Right kidney (tissue), 1 donor: Measurements from ENCODE around the gene NFKBIB.
"Not testable (repeated sequence)": the region's sequence is repeated elsewhere in the genome, so short reads cannot be mapped to it uniquely, and the experiment has no call there.

Source experiments
- DNase-seq: peaks from one replicate; pipeline ENCODE4 v3.0.0-alpha.2; 2016

NFKBIB gene

DNA sequence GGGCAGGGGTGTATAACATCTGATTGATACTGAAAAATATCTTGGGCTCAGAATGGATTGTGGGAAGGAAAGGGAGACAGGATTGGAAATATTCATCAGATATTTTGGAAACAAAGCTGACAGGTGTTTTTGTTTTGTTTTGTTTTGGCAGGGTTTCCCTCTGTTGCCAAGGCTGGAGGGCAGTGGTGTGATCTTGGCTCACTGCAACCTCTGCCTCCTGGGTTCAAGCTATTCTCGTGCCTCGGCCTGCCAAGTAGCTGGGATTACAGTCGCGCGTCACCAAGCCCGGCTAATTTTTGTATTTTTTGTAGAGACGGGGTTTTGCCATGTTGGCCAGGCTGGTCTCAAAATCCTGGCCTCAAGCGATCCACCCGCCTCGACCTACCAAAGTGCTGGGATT, 26.4 kb upstream of the NFKBIB start:
- not testable (repeated sequence) for DNase-seq

DNA sequence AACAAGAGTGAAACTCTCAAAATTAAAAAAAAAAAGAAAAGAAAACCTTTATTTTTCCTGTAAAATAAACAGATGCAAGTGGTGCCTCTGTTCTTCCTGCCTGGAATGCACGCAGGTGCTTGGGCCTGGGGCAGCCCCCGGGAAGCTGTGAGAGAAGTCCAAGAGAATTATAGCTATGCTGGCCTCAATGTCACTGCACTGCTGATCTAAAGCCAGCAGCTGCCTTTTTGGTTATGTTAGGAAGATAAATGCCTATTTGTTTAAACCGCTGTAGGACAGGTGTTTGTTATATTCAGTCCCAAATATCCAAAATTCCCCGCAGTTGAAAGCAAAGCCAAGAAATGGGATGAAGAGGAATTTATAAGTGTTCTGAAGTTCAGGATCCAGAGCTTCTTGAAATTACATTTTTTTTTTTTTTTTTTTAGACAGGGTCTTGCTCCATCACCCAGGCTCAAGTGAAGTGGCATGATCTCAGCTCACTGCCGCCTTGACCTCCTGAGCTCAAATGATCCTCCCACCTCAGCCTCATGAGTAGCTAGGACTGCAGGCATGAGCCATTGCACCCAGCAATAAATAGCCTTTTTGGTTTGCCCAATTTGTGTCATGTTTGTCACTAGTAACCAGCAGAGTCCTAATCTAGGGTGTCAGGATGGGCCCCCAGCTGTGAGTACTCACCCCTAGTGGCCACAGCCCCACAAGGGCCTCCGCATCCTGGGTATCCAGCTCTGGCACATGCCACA, 23.9 kb upstream of the NFKBIB start:
- DNase-seq = no peak

DNA sequence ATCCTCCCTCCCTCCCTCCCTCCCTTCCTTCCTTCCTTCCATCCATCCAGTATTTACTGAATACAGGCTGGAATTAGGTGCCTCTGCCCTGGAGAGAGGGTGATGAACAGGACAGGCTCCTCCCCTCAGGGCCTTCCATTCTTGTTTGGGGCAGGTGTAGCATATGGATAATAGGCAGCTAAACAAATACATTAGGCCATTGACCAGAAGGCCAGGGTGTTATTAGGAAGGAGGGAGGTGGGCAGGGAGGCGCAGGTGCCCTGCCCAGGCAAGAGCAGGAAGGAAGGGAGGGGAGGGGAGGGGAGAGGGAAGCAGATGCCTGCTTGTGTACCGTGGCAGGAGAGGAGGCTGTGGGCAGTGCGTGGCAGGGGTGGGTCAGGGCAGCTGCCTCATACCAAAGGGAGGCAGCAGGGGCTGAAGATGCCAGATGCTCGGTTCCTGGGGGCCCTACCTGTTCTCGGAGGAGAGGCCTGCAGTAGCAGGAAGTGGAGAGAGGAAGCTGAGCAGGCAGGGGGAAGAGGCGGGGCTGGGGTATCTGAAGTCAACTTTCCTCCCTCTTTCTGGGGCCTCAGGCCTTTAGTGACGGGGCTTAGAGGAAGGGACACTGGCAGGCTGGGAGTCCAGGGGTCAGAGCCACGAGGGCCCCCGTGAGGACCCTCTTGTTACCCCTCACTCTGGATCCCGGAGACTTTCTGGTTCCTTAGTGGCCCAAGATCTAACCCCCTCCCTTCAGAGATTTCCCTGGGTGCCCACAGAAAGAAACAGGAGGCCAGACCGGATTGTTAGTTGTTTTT, 21.8 kb upstream of the NFKBIB start, which contains the start of gene RINL:
Gene RINL (minus strand): TSS at position 495 of the 794 bp plus-strand sequence. CDS start 1,533 bp downstream, outside the sequence.
- DNase-seq = no peak

DNA sequence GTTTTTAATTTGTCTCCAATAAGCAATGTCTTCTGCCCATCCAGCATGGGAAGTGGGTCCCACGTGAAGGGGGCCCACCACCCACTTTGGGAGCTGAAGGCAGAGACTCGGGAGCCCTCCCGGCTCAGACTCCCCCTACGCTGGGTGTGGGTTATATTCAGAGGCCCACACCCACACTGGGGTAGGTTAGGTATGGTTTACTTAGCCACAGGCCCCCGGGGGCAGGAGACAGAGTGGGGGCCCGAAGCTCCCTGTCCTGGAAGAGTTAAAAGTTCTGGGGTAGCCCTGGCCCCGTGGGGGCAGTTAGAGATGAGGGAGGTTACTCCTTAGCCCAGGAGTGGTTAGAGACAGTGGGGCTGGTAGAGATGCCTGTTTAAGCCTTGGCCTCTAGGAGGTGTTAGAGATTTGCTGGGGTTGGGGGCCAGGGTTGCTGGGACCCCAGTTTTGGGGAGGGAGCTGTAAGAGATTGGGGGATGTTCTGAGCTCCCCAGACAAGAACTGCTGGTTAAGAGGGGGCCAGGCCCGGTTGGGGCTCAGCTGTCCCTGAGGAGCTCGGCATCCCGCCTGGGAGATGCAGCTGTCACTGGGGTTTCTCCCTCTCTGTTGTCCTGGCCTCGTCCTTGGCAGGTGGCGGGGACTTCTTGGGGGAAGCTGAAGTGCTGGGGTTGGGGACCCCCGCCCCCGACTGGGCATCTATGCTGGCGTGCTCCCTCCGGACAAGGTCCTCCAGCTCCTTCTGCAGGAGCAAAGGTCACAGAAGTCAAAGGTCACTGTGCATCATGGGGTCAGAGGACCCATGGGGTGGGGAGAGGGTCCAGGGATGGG, 21.0 kb upstream of the NFKBIB start:
- DNase-seq = no peak

DNA sequence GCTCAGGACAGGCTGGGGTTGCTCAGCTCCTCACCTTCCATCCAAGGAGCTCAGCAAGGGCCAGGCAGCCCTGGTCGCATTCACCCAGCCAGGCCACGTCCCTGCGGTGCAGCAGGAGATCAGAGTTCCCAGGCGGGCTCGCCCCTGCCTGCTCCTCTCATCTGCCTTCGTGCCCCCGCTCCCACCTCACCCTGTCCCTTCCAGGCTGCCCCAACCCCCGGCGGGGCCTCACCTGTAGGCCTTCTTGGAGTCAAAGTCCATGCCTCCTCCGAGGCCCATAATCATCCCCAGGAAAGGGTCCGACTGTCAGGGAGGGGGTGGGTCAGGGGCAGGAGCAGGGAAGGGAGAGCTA, 20.4 kb upstream of the NFKBIB start:
- no peak for DNase-seq

DNA sequence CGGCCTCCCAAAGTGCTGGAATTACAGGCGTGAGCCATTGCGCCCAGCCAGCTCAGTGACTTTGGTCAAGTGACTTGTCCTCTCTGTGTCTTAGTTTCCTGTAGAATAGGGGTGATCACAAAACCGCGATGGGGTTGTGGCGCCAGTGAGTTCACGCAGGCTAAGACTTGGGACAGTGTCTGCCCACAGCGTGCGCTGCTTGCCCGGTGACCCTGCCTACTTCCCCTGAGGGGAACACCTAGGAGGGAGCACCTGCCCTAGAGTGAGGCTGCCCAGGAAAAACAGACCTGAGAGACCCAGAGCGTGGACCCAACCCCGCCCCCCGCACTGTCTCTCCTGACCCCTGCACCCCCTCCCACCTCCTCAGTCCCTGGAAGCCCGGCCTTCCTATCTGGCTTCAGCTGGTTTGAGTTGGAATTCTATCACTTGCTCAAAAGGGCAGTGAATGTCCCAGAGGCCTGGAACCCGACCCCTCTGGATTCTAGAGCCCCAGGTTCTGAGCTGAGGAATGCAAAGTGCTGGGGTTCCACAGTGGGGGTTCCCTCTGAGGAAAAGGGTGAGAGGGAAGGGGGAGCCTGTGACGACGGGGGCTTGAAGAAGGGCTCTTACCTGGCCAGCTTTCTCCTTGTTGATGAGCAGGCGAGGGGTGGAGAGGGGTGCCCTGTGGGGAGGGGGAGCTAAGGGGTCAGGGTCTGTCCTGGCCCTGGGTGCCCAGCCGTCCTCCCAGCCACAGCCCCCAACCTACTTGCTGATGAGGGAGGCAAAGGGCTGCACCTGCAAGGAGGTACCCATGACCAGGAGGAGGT, 19.5 kb upstream of the NFKBIB start:
- DNase-seq = no peak

DNA sequence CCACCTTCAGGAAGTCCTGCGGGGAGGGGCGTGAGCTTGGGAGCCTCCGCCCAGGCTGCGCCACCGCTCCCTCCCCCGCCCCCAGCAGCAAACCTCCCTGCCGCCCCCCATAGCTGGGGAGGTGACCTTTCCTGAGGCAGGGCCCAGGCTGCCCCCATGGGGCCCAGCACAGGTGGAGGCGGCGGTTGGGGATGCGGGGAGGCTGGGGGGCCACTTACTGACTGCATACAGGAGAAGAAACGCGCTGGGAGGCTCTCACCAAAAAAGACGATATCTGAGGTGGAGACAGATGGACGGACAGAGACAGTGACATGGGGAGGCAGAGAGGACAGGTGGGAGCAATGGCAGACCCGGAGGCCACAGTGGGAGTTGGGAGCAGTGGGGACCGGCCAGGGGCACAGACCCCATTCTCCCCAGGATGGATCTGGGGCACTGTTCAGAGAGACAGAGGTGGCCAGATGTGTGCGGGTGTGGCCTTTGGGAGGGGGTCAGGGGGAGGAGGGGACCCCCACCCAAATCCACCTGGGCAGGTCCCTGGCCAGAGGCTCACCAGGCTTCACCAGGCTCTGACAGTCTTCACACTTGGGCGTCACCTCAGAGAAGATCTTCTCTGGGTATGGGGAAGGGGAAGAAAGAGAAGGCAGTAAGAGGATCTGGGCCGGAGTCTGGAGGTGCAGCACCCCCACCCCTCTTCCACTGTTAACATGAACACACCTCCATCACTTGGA, 18.7 kb upstream of the NFKBIB start:
- no peak for DNase-seq

DNA sequence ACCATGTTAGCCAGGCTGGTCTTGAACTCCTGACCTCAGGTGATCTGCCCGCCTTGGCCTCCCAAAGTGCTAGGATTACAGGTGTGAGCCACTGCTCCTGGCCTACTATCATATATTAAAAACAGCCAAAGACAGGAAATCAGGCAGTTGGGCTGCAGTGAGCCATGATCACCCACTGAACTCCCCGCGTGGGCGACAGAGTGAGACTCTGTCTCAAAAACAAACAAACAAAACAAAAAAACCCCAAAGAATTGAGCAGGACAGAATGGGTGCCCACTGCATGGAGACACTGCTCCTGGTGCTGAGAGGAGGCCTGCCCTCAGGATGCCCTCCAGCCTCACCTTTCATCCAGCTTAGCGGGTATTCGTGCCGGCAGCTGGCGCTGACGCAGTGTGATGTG, 16.5 kb upstream of the NFKBIB start:
- DNase-seq = no peak

DNA sequence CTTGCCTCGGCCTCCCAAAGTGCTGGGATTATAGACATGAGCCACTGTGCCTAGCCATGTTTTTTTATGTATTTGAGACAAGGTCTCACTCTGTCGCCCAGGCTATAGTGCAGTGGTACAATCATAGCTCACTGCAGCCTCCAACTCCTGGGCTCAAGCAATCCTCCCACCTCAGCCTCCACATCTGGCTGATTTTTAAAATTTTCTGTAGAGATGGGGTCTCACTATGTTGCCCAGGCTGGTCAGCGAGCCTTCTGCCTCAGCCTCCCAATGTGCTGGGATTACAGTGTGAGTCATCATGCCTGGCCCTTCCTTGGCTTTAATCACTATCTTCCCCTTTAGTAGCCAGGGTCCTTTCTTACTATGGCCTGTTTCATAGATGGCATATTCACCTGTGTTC, 15.1 kb upstream of the NFKBIB start:
- DNase-seq = not testable (repeated sequence)

DNA sequence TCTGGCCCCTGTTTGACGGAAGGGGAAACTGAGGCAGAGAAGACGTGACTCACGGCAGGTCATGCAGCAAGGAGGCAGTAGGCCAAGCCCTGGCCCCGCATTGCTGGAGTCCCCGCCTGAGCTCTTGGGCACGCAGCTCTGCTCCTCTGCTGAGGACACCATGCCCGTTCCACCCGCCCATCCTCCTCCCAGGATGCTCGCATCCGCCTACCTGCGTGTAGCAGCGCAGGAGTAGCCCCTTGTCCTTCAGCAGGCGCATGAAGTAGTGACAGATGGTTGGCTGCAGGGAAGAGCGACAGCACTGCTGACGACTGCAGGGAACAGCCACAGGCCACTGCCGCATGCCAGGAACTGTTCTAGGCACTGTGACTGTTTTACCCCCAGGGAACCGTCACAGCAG, 10.9 kb upstream of the NFKBIB start:
- DNase-seq = no peak

DNA sequence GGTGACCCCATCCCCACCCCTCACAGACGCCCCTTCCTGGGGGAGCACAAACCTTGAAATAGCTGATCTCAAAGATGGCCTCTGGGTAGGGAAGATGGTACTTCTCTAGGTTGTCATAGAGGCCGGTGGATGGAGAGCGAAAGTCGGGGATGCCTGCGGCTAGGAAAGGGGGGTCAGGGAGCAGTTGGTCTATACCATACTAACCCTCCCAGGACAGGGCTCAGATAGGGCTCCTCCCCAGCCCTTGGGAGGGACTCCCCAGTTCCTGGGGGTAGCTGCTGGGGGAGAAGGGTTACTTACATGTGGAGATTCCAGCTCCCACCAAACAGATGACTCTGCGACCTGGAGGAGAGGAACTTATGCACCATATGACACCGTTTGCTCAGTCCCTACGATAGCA, 10.0 kb upstream of the NFKBIB start:
- DNase-seq = no peak

DNA sequence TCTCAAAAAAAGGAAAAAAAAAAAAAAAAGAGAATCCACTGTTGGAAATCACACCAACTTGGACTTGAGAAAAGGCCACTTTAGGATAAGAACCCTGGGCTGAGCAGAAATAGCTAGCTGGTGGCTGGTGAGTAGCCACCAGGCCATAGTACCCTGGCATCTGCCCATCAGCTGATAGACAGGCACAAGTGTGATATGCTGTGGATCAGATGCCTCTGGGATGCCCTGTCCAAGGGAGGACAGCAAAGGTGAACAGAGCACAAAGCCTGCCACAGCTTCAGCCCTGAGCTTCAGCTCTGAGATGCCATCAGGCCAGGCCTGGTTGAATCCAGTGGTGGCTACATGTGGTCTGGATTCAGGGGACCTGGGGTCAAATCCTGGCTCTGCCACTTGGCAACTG, 9.1 kb upstream of the NFKBIB start:
- DNase-seq = no peak

DNA sequence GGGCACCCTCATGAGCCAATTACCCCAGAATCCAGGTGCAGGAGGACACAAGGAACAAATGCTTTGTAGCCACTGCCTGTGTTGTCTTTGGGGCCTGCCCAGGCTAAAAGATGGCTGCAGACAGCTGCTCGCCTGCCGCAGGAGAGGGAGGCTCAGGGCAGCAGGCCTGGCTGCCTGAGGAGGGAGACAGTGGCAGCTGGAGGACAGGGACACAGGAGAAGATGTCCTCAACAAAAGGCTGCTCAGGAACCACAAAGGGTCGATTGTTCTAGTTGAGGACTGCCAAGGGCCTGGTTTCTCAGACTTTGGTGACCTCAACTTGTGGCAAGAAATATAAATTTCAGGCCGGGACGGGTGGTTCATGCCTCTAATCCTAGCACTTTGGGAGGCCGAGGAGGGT, 8.0 kb upstream of the NFKBIB start:
- DNase-seq = no peak

DNA sequence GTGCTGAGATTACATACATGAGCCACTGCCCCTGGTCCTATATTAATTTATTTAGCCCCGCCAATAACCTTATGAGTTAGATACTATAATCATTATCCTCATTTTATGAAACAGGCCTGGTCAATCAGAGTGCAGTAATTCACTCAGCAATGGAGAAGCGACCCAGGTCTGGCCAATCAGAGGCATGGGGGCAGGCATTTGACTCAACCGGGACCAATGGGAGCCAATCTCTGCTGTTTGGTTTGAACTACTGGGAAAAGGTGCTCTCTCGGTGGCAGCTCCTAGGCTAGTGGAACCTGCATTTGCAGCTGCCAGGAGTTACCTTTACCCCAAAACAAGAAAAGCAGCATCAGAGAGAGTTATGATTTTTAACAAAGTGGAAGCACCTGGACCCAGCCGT, 6.9 kb upstream of the NFKBIB start:
- DNase-seq = no peak

DNA sequence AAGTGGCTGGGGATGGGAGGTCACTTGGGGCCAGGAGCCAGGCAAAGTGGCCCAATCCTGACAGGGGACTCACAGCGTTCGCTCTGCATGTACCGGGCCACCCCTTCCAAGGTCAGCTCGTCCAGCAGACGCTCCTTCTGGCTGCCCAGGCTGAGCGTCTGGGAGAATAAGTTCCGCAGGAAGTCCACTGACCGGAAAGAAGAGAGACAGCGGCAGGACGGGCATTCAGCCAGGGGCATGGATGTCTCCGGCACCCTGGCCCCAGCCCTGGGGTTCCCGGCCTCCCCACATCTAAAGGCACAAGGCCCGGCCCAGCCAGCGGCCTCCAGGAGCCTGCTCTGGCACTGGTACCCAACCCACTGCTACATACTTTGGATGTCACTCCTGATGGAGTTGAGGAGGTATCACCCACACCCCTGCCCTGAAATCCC, 6.4 kb upstream of the NFKBIB start:
- DNase-seq = no peak

DNA sequence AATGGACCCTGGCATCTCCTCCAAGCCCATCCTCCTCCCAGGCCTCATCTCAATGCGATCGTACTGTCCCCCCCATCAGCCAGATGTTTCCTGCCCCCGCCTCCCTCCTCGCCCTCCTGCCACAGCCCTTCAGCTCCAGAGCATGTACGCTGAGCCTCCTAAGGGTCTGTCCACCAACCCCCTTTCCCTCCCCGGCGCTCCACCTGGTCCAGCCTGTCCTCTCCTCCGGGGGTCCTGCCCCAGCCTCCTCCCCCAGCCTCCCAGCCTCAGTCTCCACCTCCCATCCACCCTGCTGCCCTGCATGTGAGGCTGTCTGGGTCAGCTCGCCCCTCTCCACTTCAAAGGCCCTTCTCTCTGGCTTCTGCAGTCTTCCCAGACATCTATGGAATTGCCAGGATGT, 4.8 kb upstream of the NFKBIB start:
- no peak for DNase-seq

DNA sequence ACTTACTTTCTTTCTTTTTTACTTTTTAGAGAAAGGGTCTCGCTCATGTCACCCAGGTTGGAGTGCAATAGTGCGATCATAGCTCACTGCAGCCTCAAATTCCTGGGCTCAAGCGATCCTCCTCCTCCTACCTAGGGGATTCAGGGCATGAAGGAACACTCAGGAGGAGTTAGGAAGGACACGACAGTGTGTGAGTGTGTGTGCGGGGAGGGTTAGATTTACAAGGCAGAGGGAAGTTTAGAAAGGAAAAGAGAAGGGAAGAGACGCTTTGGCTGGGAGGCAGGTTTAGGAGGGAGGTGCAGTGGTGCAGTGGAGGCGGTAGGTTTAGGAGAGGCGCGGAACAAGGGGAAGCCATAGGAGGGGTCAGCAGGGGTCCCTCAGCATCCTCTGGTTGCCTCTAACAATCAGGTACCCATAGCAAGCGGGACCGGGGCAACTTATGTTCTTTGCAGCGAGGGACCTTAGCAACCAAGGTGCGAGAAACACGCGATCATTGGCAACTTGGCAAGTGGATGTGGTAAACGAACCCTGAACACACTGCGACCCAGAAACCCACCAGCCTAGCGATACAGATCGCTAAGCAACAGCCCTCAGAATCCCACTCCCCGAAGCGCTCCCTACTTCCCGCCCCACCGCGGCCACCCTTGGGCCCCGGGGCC, 852 bp upstream of the NFKBIB start:
- DNase-seq = peak; percentile 36

DNA sequence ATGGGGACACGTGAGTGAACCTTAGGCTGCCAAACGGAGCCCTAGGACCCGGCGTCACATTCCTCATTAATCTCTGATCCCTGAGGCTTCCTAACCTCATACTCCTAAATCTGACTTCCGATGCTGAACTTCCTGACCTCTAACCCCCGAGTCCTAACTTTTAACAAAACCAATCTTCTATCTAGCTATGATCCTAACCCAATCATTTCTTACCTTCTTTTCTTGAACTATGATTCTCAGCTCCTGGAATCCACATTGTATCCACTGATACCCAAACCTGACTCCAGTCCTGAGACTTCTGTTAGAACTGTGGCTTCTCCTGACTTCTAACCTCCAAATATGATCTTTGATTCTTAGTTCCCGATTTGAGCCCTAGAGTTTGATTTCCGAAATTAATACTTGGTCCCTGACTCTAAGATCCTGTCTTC, 447 bp downstream of the NFKBIB start:
- DNase-seq = no peak

DNA sequence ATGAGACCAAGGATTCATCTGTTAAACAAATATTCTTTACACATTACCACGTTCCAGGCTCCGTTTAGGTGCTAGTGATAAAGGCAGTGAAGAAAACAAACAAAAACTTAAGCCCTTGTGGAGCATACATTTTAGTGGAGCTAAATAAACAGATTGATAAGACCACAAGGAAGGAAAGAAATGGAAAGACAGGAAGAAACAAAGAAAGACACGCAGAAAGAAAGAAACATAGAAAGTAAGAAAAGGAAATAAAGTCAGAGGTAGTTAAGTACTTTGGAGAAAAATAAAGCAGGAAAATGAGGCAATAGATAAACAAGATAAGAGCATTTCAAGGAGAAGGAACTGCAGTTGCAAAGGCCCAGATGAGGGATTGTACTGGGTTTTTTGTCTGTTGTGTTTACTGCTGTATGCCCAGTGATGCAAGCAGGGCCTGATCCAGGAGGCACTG, 998 bp downstream of the NFKBIB start:
- no peak for DNase-seq

DNA sequence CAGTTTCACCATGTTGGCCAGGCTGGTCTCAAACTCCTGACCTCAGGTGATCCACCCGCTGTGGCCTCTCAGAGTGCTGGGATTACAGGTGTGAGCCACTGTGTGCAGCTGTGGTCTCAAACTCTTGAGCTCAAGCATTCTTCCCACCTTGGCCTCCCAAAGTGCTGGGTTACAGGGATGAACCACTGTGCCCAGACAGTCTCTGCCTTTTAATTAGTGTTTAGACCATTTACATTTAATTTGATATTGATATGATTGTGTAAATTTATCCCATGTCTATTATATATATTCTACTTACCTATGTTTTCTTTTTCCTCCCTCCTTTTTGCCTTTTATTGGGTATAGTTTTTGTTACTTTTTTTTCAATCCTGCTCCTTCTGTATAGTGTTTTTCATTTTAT, 1.9 kb downstream of the NFKBIB start:
- DNase-seq = no peak
